Suprapubic skin (tissue), 4 donors: ENCODE data around the gene GNAT2. TPM values are rescaled to one million over a fixed set of nuclear protein-coding genes. Genes with fewer than 3 reads are reported as not detected.

Experiments used
- DNase-seq, 2 donors: peaks; one replicate each; pipeline ENCODE4 v3.0.0-alpha.2; 2019; ENCODE audit warnings: low spot score in 2 of 2
- H3K27ac ChIP-seq: fragments of 200-600 bp; sonication (generic); one replicate; pipeline ENCODE4 v1.5.1; 2019
- H3K27me3 ChIP-seq: fragments of 200-600 bp; sonication (generic); one replicate; pipeline ENCODE4 v1.5.1; 2019
- H3K36me3 ChIP-seq: fragments of 200-600 bp; sonication (generic); one replicate; pipeline ENCODE4 v1.5.1; 2019
- H3K4me1 ChIP-seq: fragments of 200-600 bp; sonication (generic); one replicate; pipeline ENCODE4 v1.5.1; 2019
- H3K4me3 ChIP-seq: fragments of 200-600 bp; sonication (generic); one replicate; pipeline ENCODE4 v1.5.1; 2019; ENCODE audit warnings: mild to moderate bottlenecking
- H3K9me3 ChIP-seq: fragments of 200-600 bp; sonication (generic); one replicate; pipeline ENCODE4 v1.5.1; 2019
- EP300 ChIP-seq: sonication (generic); formaldehyde crosslinking; IDR thresholded peaks from one replicate; pipeline ENCODE4 v1.6.1; 2017; ENCODE audit warnings: antibody characterized with exemption
- POLR2A ChIP-seq, 2 donors: fragments of 450-650 bp; IDR thresholded peaks; one replicate each; pipeline ENCODE4 v1.6.1; 2017; ENCODE audit warnings: antibody characterized with exemption in 2 of 2, mild to moderate bottlenecking in 2 of 2, moderate library complexity in 2 of 2
- POLR2AphosphoS5 ChIP-seq, 3 donors: sonication (generic); formaldehyde crosslinking; IDR thresholded peaks; one replicate each; pipeline ENCODE4 v1.6.1; 2017; ENCODE audit warnings: antibody characterized with exemption in 3 of 3
- WGBS: methylation state at CpG from one replicate; pipeline ENCODE4 v1.1.5; 2018; 5-methylcytosine and 5-hydroxymethylcytosine counted together
- total RNA-seq, 4 donors: library from RNA; depleted of rRNA; stranded (reverse); fragments of >200 nt; gene quantifications; one replicate each; pipeline ENCODE4 v1.1.0, GENCODE V29; 2016
- TF ChIP-seq, protein P1 (sequence below), 2 donors: fragments of 200-600 bp in 1 of 2; fragments of 450-650 bp in 1 of 2; sonication (generic) in 1 of 2; IDR thresholded peaks; one replicate each; pipeline ENCODE4 v1.5.1; 2016 to 2019; ENCODE audit warnings: antibody characterized with exemption in 2 of 2, mild to moderate bottlenecking in 1 of 2, moderate library complexity in 1 of 2

GNAT2 gene
- total RNA-seq, 4 donors from 2014 or later: not detected

DNA sequence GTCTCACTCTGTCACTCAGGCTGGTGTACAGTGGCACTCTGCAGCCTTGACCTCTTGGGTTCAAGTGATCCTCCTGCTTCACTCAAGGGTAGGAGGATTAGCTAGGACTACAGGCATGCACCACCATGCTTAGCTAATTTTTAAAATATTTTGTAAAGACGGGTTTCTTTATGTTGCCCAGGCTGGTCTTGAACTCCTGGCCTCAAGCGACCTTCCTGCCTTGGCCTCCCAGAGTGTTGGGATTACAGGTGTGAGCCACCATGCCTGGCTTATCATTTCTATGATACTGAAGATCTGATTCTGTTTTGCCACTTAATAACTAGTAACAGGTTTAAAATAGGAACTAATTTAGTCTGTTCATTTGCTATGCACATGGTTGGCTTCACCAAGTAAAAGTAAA is 37.4 kb downstream of the GNAT2 start:
- Histone ChIP-seq H3K4me3 (no peak overlapping the region), H3K9me3 (no peaks in the 10 kb centered on the region), H3K4me1 (no peaks in the 10 kb centered on the region), H3K36me3 (peaks cover 94% of the 10 kb centered on the region), H3K27me3 (no peaks in the 10 kb centered on the region), H3K27ac (no peak overlapping the region)
- TF ChIP-seq POLR2A (IDR thresholded peaks at IDR 0.05) (no peak), EP300 (no peak), POLR2AphosphoS5 (IDR thresholded peaks at IDR 0.05) (no peak)
- TF ChIP-seq, protein P1, sequence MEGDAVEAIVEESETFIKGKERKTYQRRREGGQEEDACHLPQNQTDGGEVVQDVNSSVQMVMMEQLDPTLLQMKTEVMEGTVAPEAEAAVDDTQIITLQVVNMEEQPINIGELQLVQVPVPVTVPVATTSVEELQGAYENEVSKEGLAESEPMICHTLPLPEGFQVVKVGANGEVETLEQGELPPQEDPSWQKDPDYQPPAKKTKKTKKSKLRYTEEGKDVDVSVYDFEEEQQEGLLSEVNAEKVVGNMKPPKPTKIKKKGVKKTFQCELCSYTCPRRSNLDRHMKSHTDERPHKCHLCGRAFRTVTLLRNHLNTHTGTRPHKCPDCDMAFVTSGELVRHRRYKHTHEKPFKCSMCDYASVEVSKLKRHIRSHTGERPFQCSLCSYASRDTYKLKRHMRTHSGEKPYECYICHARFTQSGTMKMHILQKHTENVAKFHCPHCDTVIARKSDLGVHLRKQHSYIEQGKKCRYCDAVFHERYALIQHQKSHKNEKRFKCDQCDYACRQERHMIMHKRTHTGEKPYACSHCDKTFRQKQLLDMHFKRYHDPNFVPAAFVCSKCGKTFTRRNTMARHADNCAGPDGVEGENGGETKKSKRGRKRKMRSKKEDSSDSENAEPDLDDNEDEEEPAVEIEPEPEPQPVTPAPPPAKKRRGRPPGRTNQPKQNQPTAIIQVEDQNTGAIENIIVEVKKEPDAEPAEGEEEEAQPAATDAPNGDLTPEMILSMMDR (IDR thresholded peaks at IDR 0.05): no peak
- DNase-seq: no peak
- 79% methylated on average over 2 of the region's 2 CpGs for WGBS

DNA sequence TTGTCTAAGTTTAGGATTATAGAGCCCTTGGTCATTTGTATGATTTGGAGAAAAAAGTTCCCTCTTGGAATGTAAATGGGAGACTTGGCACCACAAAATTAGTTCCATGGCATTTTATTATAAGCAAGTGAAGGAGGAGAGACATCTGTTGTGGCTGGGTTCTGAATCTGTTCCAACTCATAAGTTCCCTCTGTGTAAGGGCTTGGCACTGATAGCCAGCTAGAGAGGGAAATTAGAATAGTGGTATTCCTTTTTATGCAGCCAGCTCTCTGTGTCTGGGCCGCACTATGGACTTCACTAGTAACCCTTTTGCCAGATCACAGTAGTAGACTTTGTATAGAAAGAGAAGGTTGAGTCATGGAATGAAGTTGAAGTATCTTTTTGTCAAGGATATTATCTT is 39.9 kb downstream of the GNAT2 start:
- Histone ChIP-seq H3K9me3 (no peaks in the 10 kb centered on the region), H3K27ac (no peak overlapping the region), H3K4me3 (no peak overlapping the region), H3K27me3 (no peaks in the 10 kb centered on the region), H3K36me3 (peaks cover 80% of the 10 kb centered on the region), H3K4me1 (no peaks in the 10 kb centered on the region)
- TF ChIP-seq, protein P1 (IDR thresholded peaks at IDR 0.05): no peak
- no peak for TF ChIP-seq EP300
- no peak for TF ChIP-seq POLR2AphosphoS5 (IDR thresholded peaks at IDR 0.05)
- TF ChIP-seq POLR2A (IDR thresholded peaks at IDR 0.05): no peak
- DNase-seq: no peak
- WGBS: 62% methylated on average over 1 of the region's 1 CpG

DNA sequence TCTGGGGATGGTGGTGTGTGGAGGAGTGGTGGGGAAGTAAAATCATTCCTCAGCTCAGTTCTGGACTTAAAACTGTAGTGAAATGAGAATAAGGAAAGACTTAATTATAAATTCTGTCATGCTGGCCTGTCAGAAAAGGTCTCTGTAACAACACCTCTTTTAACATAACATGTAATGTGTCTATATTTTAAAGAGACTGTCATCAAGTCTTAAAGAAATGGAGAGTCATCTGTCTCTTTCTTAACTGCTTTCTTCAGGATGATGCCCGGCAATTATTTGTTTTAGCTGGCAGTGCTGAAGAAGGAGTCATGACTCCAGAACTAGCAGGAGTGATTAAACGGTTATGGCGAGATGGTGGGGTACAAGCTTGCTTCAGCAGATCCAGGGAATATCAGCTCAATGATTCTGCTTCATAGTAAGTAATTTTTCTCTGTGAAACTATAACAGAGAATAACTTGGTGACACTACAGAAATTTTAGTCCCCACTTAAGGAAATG is 40.4 kb downstream of the GNAT2 start:
- Histone ChIP-seq H3K27ac (no peak overlapping the region), H3K4me3 (no peak overlapping the region), H3K36me3 (peaks cover 79% of the 10 kb centered on the region), H3K4me1 (no peaks in the 10 kb centered on the region), H3K27me3 (no peaks in the 10 kb centered on the region), H3K9me3 (no peaks in the 10 kb centered on the region)
- TF ChIP-seq, protein P1 (IDR thresholded peaks at IDR 0.05): no peak
- WGBS: 85% methylated on average over 3 of the region's 3 CpGs
- DNase-seq: no peak

DNA sequence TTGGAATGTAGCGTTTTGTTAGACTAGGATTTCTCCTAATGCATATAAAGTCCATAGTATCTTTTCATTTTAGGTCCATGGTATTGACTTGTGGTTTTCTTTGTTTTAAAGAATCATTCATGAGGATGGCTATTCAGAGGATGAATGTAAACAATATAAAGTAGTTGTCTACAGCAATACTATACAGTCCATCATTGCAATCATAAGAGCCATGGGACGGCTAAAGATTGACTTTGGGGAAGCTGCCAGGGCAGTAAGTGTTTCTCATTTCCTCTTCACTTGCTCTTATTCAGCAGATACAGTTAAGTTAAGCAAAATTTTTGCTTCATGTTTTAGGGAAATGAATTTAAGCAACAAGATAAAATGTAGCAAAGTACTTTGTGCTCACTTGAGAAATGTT is 45.6 kb downstream of the GNAT2 start:
- DNase-seq: no peak
- Histone ChIP-seq H3K9me3 (no peaks in the 10 kb centered on the region), H3K27me3 (no peaks in the 10 kb centered on the region), H3K27ac (no peak overlapping the region), H3K4me3 (no peak overlapping the region), H3K4me1 (peaks cover 37% of the 10 kb centered on the region), H3K36me3 (peaks cover 27% of the 10 kb centered on the region)
- WGBS: 76% methylated on average over 2 of the region's 2 CpGs
- no peak for TF ChIP-seq EP300
- TF ChIP-seq, protein P1 (IDR thresholded peaks at IDR 0.05): no peak
- no peak for TF ChIP-seq POLR2A (IDR thresholded peaks at IDR 0.05)
- no peak for TF ChIP-seq POLR2AphosphoS5 (IDR thresholded peaks at IDR 0.05)

DNA sequence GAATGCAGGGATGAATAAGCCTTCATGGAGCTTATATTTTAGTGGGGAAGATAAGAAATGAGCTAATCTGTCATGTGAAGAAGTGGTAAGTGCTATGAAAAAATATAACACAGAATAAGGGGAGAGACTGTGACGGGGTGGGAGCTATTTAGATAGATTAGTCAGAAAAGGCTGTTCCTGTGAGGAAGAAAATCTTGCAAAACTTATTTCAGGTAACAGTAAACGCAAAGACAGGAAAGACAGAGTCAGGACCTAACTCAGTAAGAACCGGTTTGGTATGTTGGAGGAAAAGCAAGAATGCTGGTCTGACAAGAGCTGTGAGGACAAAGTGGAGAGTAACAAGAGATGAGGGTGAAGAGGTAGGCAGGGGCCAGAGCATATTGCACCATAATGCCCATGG is 49.0 kb downstream of the GNAT2 start:
- no peak for DNase-seq
- no peak overlapping the region for H3K27ac ChIP-seq
- TF ChIP-seq POLR2AphosphoS5 (IDR thresholded peaks at IDR 0.05): no peak
- TF ChIP-seq, protein P1 (IDR thresholded peaks at IDR 0.05): no peak
- no peak for TF ChIP-seq EP300
- peaks cover 5% of the 10 kb centered on the region for H3K36me3 ChIP-seq
- no peaks in the 10 kb centered on the region for H3K9me3 ChIP-seq
- WGBS: 42% methylated on average over 3 of the region's 3 CpGs
- no peaks in the 10 kb centered on the region for H3K27me3 ChIP-seq
- H3K4me3 ChIP-seq: no peak overlapping the region
- H3K4me1 ChIP-seq: peaks cover 37% of the 10 kb centered on the region
